ENCODE results near the gene CDKAL1.

Gene CDKAL1

GRCh38 chr6:20653085-20653479 lies 118.8 kb downstream of the CDKAL1 start:
- Histone ChIP-seq H3K4me3 (no peak overlapping the region), H3K9me3 (no peaks in the 10 kb centered on the region), H3K4me1 (no peaks in the 10 kb centered on the region), H3K36me3 (peaks cover 5 to 20% (median 13%) of the 10 kb centered on the region in 3 donors), H3K27me3 (no peaks in the 10 kb centered on the region), H3K27ac (no peak overlapping the region)
- TF ChIP-seq CTCF (IDR thresholded peaks at IDR 0.05) = no peak
- intact Hi-C loops (cut with DNase I; ENCODE audit: low total_unique reads) = no loop called here
- DNase-seq = no peak

GRCh38 chr6:20655317-20655716 lies 121.1 kb downstream of the CDKAL1 start:
- no peak overlapping the region for H3K4me3 ChIP-seq
- no peaks in the 10 kb centered on the region for H3K9me3 ChIP-seq
- H3K27me3 ChIP-seq = no peaks in the 10 kb centered on the region
- peaks cover 0 to 13% (median 7%) of the 10 kb centered on the region in 3 donors for H3K36me3 ChIP-seq
- no peak for TF ChIP-seq CTCF (IDR thresholded peaks at IDR 0.05)
- no peak overlapping the region for H3K27ac ChIP-seq
- H3K4me1 ChIP-seq = no peaks in the 10 kb centered on the region
- intact Hi-C loops (cut with DNase I; ENCODE audit: low total_unique reads) = no loop called here
- no peak for DNase-seq

GRCh38 chr6:20657274-20657800 lies 123.1 kb downstream of the CDKAL1 start:
- TF ChIP-seq CTCF (IDR thresholded peaks at IDR 0.05) = no peak
- H3K27me3 ChIP-seq = no peaks in the 10 kb centered on the region
- H3K27ac ChIP-seq = no peak overlapping the region
- H3K4me1 ChIP-seq = peaks cover 0 to 8% (median 0%) of the 10 kb centered on the region in 4 donors
- peaks cover 0 to 13% (median 7%) of the 10 kb centered on the region in 3 donors for H3K36me3 ChIP-seq
- no peaks in the 10 kb centered on the region for H3K9me3 ChIP-seq
- H3K4me3 ChIP-seq = no peak overlapping the region
- no peak for DNase-seq
- intact Hi-C loops (cut with DNase I; ENCODE audit: low total_unique reads) = no loop called here

GRCh38 chr6:20658053-20658452 lies 123.8 kb downstream of the CDKAL1 start:
- DNase-seq = no peak
- Histone ChIP-seq H3K27me3 (no peaks in the 10 kb centered on the region), H3K9me3 (no peaks in the 10 kb centered on the region), H3K36me3 (peaks cover 0 to 13% (median 7%) of the 10 kb centered on the region in 3 donors), H3K4me3 (no peak overlapping the region), H3K27ac (no peak overlapping the region), H3K4me1 (peaks cover 0 to 8% (median 0%) of the 10 kb centered on the region in 4 donors)
- intact Hi-C loops (cut with DNase I; ENCODE audit: low total_unique reads) = no loop called here
- no peak for TF ChIP-seq CTCF (IDR thresholded peaks at IDR 0.05)

GRCh38 chr6:20658516-20658915 lies 124.3 kb downstream of the CDKAL1 start:
- TF ChIP-seq CTCF (IDR thresholded peaks at IDR 0.05) = no peak
- intact Hi-C loops (cut with DNase I; ENCODE audit: low total_unique reads) = no loop called here
- DNase-seq = no peak

GRCh38 chr6:20660534-20660933 lies 126.3 kb downstream of the CDKAL1 start:
- peaks cover 0 to 8% (median 0%) of the 10 kb centered on the region in 4 donors for H3K4me1 ChIP-seq
- no peak for TF ChIP-seq CTCF (IDR thresholded peaks at IDR 0.05)
- intact Hi-C loops (cut with DNase I; ENCODE audit: low total_unique reads) = no loop called here
- H3K27me3 ChIP-seq = no peaks in the 10 kb centered on the region
- H3K36me3 ChIP-seq = no peaks in the 10 kb centered on the region
- DNase-seq = no peak
- H3K9me3 ChIP-seq = no peaks in the 10 kb centered on the region
- no peak overlapping the region for H3K4me3 ChIP-seq
- H3K27ac ChIP-seq = no peak overlapping the region

More at GRCh38 chr6:20658516-20658915, 124.3 kb downstream of the CDKAL1 start:
- H3K36me3 ChIP-seq = peaks cover 0 to 12% (median 5%) of the 10 kb centered on the region in 3 donors
- H3K9me3 ChIP-seq = no peaks in the 10 kb centered on the region
- no peak overlapping the region for H3K4me3 ChIP-seq
- no peaks in the 10 kb centered on the region for H3K27me3 ChIP-seq
- H3K4me1 ChIP-seq = peaks cover 0 to 8% (median 0%) of the 10 kb centered on the region in 4 donors
- no peak overlapping the region for H3K27ac ChIP-seq

All from tibial artery (tissue), 4 donors.